Measurements from ENCODE around the gene PRDM11. TPM values are rescaled to one million over a fixed set of nuclear protein-coding genes. Genes with fewer than 3 reads are reported as not detected.
A peak's percentile ranks its signal among the peaks of the same experiment; 100 is the strongest.

PRDM11 gene
- total RNA-seq, 1 experiment from 2014 or later = 10.7 TPM

GRCh38 chr11:45147017-45147728 lies 734 bp downstream of the PRDM11 start:
- Histone ChIP-seq H3K9me3 (ENCODE audit: insufficient read depth, low read depth) (no peaks in the 10 kb centered on the region), H3K79me2 (ENCODE audit: low read depth) (no peaks in the 10 kb centered on the region; the same call in 1 of the 2 replicates), H4K20me1 (ENCODE audit: insufficient read depth) (no peaks in the 10 kb centered on the region), H3K36me3 (ENCODE audit: low read depth) (no peaks in the 10 kb centered on the region), H2AFZ (peak overlapping the region; percentile 91), H3F3A (ENCODE audit: insufficient read depth, low read depth) (no peaks in the 10 kb centered on the region; the same call in 1 of the 2 replicates), H3K27me3 (ENCODE audit: insufficient read depth, low read depth) (peaks cover 15% of the 10 kb centered on the region; the same call in 1 of the 2 replicates), H3K4me3 (peak overlapping the region; percentile 78), H3K9me2 (ENCODE audit: insufficient read depth) (no peaks in the 10 kb centered on the region), H3K4me2 (peak overlapping the region; percentile 85), H3K27ac (peak overlapping the region; percentile 20; the same call in 1 of the 2 replicates), H3K4me1 (replicated peaks; ENCODE audit: insufficient read depth) (peaks cover 13% of the 10 kb centered on the region; the same call in 1 of the 2 replicates)
- ChIA-PET CTCF (no interaction called here), POLR2A (ENCODE audit: unreplicated experiment) (interaction anchor here (0.9 kb wide), 1 partner anchor 33 kb away, joined by 4 read pairs; no protein-coding TSS in a partner anchor)
- DNase-seq = peak; percentile 85 to 97
- intact Hi-C loops (cut with micrococcal nuclease; ENCODE audit: unreplicated experiment) = loop anchor here (1.0 kb wide), 1 partner anchor 32 kb away; no protein-coding TSS in a partner anchor
- BruUV-seq (replicated peaks) = no TSS peak
- no peak for TF ChIP-seq EZH2 (IDR thresholded peaks at IDR 0.05; ENCODE audit: low read depth)
- TF ChIP-seq, protein P1, sequence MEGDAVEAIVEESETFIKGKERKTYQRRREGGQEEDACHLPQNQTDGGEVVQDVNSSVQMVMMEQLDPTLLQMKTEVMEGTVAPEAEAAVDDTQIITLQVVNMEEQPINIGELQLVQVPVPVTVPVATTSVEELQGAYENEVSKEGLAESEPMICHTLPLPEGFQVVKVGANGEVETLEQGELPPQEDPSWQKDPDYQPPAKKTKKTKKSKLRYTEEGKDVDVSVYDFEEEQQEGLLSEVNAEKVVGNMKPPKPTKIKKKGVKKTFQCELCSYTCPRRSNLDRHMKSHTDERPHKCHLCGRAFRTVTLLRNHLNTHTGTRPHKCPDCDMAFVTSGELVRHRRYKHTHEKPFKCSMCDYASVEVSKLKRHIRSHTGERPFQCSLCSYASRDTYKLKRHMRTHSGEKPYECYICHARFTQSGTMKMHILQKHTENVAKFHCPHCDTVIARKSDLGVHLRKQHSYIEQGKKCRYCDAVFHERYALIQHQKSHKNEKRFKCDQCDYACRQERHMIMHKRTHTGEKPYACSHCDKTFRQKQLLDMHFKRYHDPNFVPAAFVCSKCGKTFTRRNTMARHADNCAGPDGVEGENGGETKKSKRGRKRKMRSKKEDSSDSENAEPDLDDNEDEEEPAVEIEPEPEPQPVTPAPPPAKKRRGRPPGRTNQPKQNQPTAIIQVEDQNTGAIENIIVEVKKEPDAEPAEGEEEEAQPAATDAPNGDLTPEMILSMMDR (conservative IDR thresholded peaks at IDR 0.05) = no peak

- no peak for DNase-seq
- CTCF ChIA-PET = no interaction called here
- TF ChIP-seq, protein P1 (conservative IDR thresholded peaks at IDR 0.05) = no peak
- TF ChIP-seq EZH2 (IDR thresholded peaks at IDR 0.05; ENCODE audit: low read depth) = no peak
- no TSS peak for BruUV-seq (replicated peaks)
- H3K4me3 ChIP-seq = peak overlapping the region; percentile 78; the same call in 1 of the 2 replicates
- no peaks in the 10 kb centered on the region; the same call in 1 of the 2 replicates for H3K79me2 ChIP-seq (ENCODE audit: low read depth)
- peaks cover 13% of the 10 kb centered on the region; the same call in 1 of the 2 replicates for H3K4me1 ChIP-seq (replicated peaks; ENCODE audit: insufficient read depth)
- H3F3A ChIP-seq (ENCODE audit: insufficient read depth, low read depth) = no peaks in the 10 kb centered on the region; the same call in 1 of the 2 replicates
- H4K20me1 ChIP-seq (ENCODE audit: insufficient read depth) = no peaks in the 10 kb centered on the region
- no peaks in the 10 kb centered on the region for H3K9me3 ChIP-seq (ENCODE audit: insufficient read depth, low read depth)
- peak overlapping the region; percentile 85 for H3K4me2 ChIP-seq
- peak overlapping the region; percentile 91; the same call in 1 of the 2 replicates for H2AFZ ChIP-seq
- H3K27ac ChIP-seq = no peak overlapping the region
- H3K27me3 ChIP-seq (ENCODE audit: insufficient read depth, low read depth) = peaks cover 15% of the 10 kb centered on the region; the same call in 1 of the 2 replicates
- H3K9me2 ChIP-seq (ENCODE audit: insufficient read depth) = no peaks in the 10 kb centered on the region
- POLR2A ChIA-PET (ENCODE audit: unreplicated experiment) = no interaction called here
- H3K36me3 ChIP-seq (ENCODE audit: low read depth) = no peaks in the 10 kb centered on the region
- intact Hi-C loops (cut with micrococcal nuclease; ENCODE audit: unreplicated experiment) = loop anchor here (1.0 kb wide), 1 partner anchor 31 kb away; no protein-coding TSS in a partner anchor
Measured at GRCh38 chr11:45147891-45148675, 1.6 kb downstream of the PRDM11 start.

DNA sequence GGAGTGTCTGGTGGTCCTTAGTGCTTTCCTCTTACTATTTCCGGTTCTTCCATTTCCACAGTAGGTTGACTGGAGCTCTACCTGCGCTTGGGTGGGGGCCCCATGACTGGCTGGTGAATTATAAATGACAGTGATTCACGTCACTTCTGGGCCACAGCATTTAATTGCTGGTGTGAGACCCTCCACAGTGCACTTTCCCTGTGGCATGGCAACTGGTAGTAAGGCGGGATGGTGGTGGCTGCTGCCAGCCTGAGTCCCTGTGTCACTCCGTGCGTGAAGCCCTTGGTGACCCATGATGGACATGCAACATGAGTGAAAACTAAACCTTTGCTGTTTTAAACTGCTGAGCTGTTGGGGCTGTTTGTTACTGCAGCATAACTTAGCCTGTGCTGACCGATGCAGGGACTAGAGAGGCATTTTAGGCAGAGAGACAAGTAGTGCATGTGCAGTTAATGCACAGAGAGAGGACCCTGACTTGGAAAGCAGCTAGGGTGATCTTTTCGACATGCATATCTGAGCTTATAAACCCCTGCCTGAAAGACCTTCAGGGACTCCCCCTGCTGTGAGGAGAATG lies 3.1 kb downstream of the PRDM11 start:
- no TSS peak for BruUV-seq (replicated peaks)

More for the DNA sequence above, 3.1 kb downstream of the PRDM11 start:
- Histone ChIP-seq H3K36me3 (ENCODE audit: low read depth) (no peaks in the 10 kb centered on the region), H3K4me3 (no peak overlapping the region), H3K79me2 (ENCODE audit: low read depth) (no peaks in the 10 kb centered on the region; the same call in 1 of the 2 replicates), H3K9me2 (ENCODE audit: insufficient read depth) (no peaks in the 10 kb centered on the region), H3F3A (ENCODE audit: insufficient read depth, low read depth) (no peaks in the 10 kb centered on the region; the same call in 1 of the 2 replicates), H3K9me3 (ENCODE audit: insufficient read depth, low read depth) (no peaks in the 10 kb centered on the region), H3K4me2 (no peak overlapping the region), H4K20me1 (ENCODE audit: insufficient read depth) (no peaks in the 10 kb centered on the region), H2AFZ (no peak overlapping the region), H3K4me1 (replicated peaks; ENCODE audit: insufficient read depth) (peaks cover 13% of the 10 kb centered on the region; the same call in 1 of the 2 replicates), H3K27ac (no peak overlapping the region), H3K27me3 (ENCODE audit: insufficient read depth, low read depth) (peaks cover 2% of the 10 kb centered on the region; the same call in 1 of the 2 replicates)
- TF ChIP-seq EZH2 (IDR thresholded peaks at IDR 0.05; ENCODE audit: low read depth) = no peak
- TF ChIP-seq, protein P1 (conservative IDR thresholded peaks at IDR 0.05) = no peak
- ChIA-PET CTCF (no interaction called here), POLR2A (ENCODE audit: unreplicated experiment) (no interaction called here)
- intact Hi-C loops (cut with micrococcal nuclease; ENCODE audit: unreplicated experiment) = no loop called here
- no peak for DNase-seq

Measured in PC-9 (cell line).